ENCODE data around the gene TTBK1.
"Not testable (repeated sequence)": the region's sequence is repeated elsewhere in the genome, so short reads cannot be mapped to it uniquely, and the experiment has no call there.

The TTBK1 gene

GRCh38 chr6:43291708-43292107 is 48.4 kb downstream of the TTBK1 start:
- Mint-ChIP-seq H3K27ac (no peak overlapping the region), H3K4me3 (no peak overlapping the region), H3K36me3 (ENCODE audit: low read depth) (no peaks in the 10 kb centered on the region), H3K9me3 (no peaks in the 10 kb centered on the region), H3K4me1 (ENCODE audit: low read depth) (no peaks in the 10 kb centered on the region), H3K27me3 (peaks cover 8% of the 10 kb centered on the region)
- DNase-seq: no peak

GRCh38 chr6:43292341-43292740 is 49.1 kb downstream of the TTBK1 start:
- Mint-ChIP-seq H3K4me3 (no peak overlapping the region), H3K27me3 (peaks cover 2% of the 10 kb centered on the region)
- no peak for DNase-seq

GRCh38 chr6:43292763-43293318 is 49.6 kb downstream of the TTBK1 start:
- Mint-ChIP-seq H3K9me3 (no peaks in the 10 kb centered on the region), H3K4me3 (no peak overlapping the region), H3K27me3 (no peaks in the 10 kb centered on the region), H3K27ac (no peak overlapping the region), H3K36me3 (ENCODE audit: low read depth) (no peaks in the 10 kb centered on the region), H3K4me1 (ENCODE audit: low read depth) (no peaks in the 10 kb centered on the region)
- DNase-seq: no peak

More at GRCh38 chr6:43292341-43292740, 49.1 kb downstream of the TTBK1 start:
- Mint-ChIP-seq H3K36me3 (ENCODE audit: low read depth) (no peaks in the 10 kb centered on the region), H3K9me3 (no peaks in the 10 kb centered on the region), H3K27ac (no peak overlapping the region), H3K4me1 (ENCODE audit: low read depth) (no peaks in the 10 kb centered on the region)

- Mint-ChIP-seq H3K4me3 (no peak overlapping the region), H3K4me1 (ENCODE audit: low read depth) (no peaks in the 10 kb centered on the region), H3K9me3 (no peaks in the 10 kb centered on the region), H3K36me3 (ENCODE audit: low read depth) (no peaks in the 10 kb centered on the region), H3K27me3 (peaks cover 3% of the 10 kb centered on the region), H3K27ac (no peak overlapping the region)
- DNase-seq: no peak
These were observed 50.4 kb downstream of the TTBK1 start for GRCh38 chr6:43293698-43294097.

- H3K9me3 Mint-ChIP-seq: no peaks in the 10 kb centered on the region
- no peak overlapping the region for H3K4me3 Mint-ChIP-seq
- no peaks in the 10 kb centered on the region for H3K36me3 Mint-ChIP-seq (ENCODE audit: low read depth)
- peaks cover 6% of the 10 kb centered on the region for H3K27me3 Mint-ChIP-seq
- no peaks in the 10 kb centered on the region for H3K4me1 Mint-ChIP-seq (ENCODE audit: low read depth)
- no peak overlapping the region for H3K27ac Mint-ChIP-seq
- no peak for DNase-seq
These were observed 51.3 kb downstream of the TTBK1 start for GRCh38 chr6:43294536-43294935.

GRCh38 chr6:43295456-43295855 is 52.2 kb downstream of the TTBK1 start:
- Mint-ChIP-seq H3K4me1 (ENCODE audit: low read depth) (no peaks in the 10 kb centered on the region), H3K9me3 (no peaks in the 10 kb centered on the region), H3K27me3 (peaks cover 6% of the 10 kb centered on the region), H3K36me3 (ENCODE audit: low read depth) (no peaks in the 10 kb centered on the region), H3K27ac (no peak overlapping the region), H3K4me3 (no peak overlapping the region)
- DNase-seq: no peak

GRCh38 chr6:43296780-43297497 is 53.7 kb downstream of the TTBK1 start:
- no peaks in the 10 kb centered on the region for H3K36me3 Mint-ChIP-seq (ENCODE audit: low read depth)
- no peak overlapping the region for H3K27ac Mint-ChIP-seq
- H3K27me3 Mint-ChIP-seq: peaks cover 6% of the 10 kb centered on the region
- DNase-seq: no peak
- no peaks in the 10 kb centered on the region for H3K9me3 Mint-ChIP-seq
- H3K4me1 Mint-ChIP-seq (ENCODE audit: low read depth): no peaks in the 10 kb centered on the region
- no peak overlapping the region for H3K4me3 Mint-ChIP-seq

- Mint-ChIP-seq H3K9me3 (no peaks in the 10 kb centered on the region), H3K27ac (no peak within 1 kb of the TSS), H3K27me3 (peaks cover 6% of the 10 kb centered on the region), H3K36me3 (ENCODE audit: low read depth) (no peaks in the 10 kb centered on the region), H3K4me1 (ENCODE audit: low read depth) (no peaks in the 10 kb centered on the region), H3K4me3 (no peak within 1 kb of the TSS)
- no peak for DNase-seq
These were observed 54.6 kb downstream of the TTBK1 start, which contains the start of gene SLC22A7 for GRCh38 chr6:43297644-43298564. TSS of gene SLC22A7 (plus strand) at chr6:43298260. CDS start at chr6:43298359, 99 bp downstream.

GRCh38 chr6:43298565-43299337 is 55.5 kb downstream of the TTBK1 start:
- DNase-seq: no peak
- H3K4me3 Mint-ChIP-seq: no peak overlapping the region
- H3K27ac Mint-ChIP-seq: no peak overlapping the region
- no peaks in the 10 kb centered on the region for H3K4me1 Mint-ChIP-seq (ENCODE audit: low read depth)
- H3K9me3 Mint-ChIP-seq: no peaks in the 10 kb centered on the region
- H3K27me3 Mint-ChIP-seq: peaks cover 6% of the 10 kb centered on the region
- no peaks in the 10 kb centered on the region for H3K36me3 Mint-ChIP-seq (ENCODE audit: low read depth)

GRCh38 chr6:43299338-43300293 is 56.3 kb downstream of the TTBK1 start:
- Mint-ChIP-seq H3K4me1 (ENCODE audit: low read depth) (no peaks in the 10 kb centered on the region), H3K36me3 (ENCODE audit: low read depth) (no peaks in the 10 kb centered on the region), H3K9me3 (no peaks in the 10 kb centered on the region), H3K27ac (no peak overlapping the region), H3K27me3 (peaks cover 6% of the 10 kb centered on the region), H3K4me3 (no peak overlapping the region)
- DNase-seq: no peak

GRCh38 chr6:43301081-43301870 is 58.0 kb downstream of the TTBK1 start:
- no peak overlapping the region for H3K27ac Mint-ChIP-seq
- H3K4me1 Mint-ChIP-seq (ENCODE audit: low read depth): no peaks in the 10 kb centered on the region
- no peak for DNase-seq
- H3K9me3 Mint-ChIP-seq: no peaks in the 10 kb centered on the region
- no peak overlapping the region for H3K4me3 Mint-ChIP-seq
- peaks cover 6% of the 10 kb centered on the region for H3K27me3 Mint-ChIP-seq
- H3K36me3 Mint-ChIP-seq (ENCODE audit: low read depth): no peaks in the 10 kb centered on the region

- H3K27ac Mint-ChIP-seq: no peak overlapping the region
- no peaks in the 10 kb centered on the region for H3K9me3 Mint-ChIP-seq
- H3K36me3 Mint-ChIP-seq (ENCODE audit: low read depth): no peaks in the 10 kb centered on the region
- H3K4me3 Mint-ChIP-seq: no peak overlapping the region
- DNase-seq: no peak
- H3K4me1 Mint-ChIP-seq (ENCODE audit: low read depth): no peaks in the 10 kb centered on the region
- H3K27me3 Mint-ChIP-seq: peaks cover 6% of the 10 kb centered on the region
These were observed 58.8 kb downstream of the TTBK1 start for GRCh38 chr6:43302126-43302525.

- not testable (repeated sequence) for H3K27ac Mint-ChIP-seq; H3K4me3 Mint-ChIP-seq; H3K36me3 Mint-ChIP-seq (ENCODE audit: low read depth); H3K4me1 Mint-ChIP-seq (ENCODE audit: low read depth); H3K27me3 Mint-ChIP-seq; DNase-seq; H3K9me3 Mint-ChIP-seq
These were observed 59.7 kb downstream of the TTBK1 start for GRCh38 chr6:43303006-43303405.

Data from activated T-cell treated with anti-CD3 and anti-CD28 coated beads, Interleukin-2, amount 50 U/mL, for 24 hours (primary cell).